Lung (tissue), 12 donors: ENCODE data around the gene FZD2. TPM values are rescaled to one million over a fixed set of nuclear protein-coding genes. Genes with fewer than 3 reads are reported as not detected.

Experiments used
- ATAC-seq: fragments of 200-7000 bp; cut with Tn5 transposase; one replicate; pipeline ENCODE4 v1.9.1; 2020; ENCODE audit warnings: moderate number of reproducible peaks; ENCODE audit not compliant: insufficient read depth, low FRiP score
- DNase-seq, 3 donors: peaks; one replicate each; pipeline ENCODE4 v3.0.0-alpha.2; 2013 to 2017
- H3K27ac ChIP-seq, 2 donors: one replicate each; pipeline ENCODE4 v1.5.1; 2013; ENCODE audit warnings: mild to moderate bottlenecking in 2 of 2, moderate library complexity in 2 of 2, control low read depth in 1 of 2, inconsistent platforms in 1 of 2, low read depth in 1 of 2, low read length in 1 of 2
- H3K27me3 ChIP-seq, 3 donors: one replicate each; pipeline ENCODE4 v1.5.1; 2013; ENCODE audit warnings: low read length in 2 of 3; ENCODE audit not compliant: control insufficient read depth in 3 of 3, insufficient read depth in 3 of 3
- H3K36me3 ChIP-seq, 4 donors: one replicate each; pipeline ENCODE4 v1.5.1; 2013; ENCODE audit warnings: low read length in 4 of 4, mild to moderate bottlenecking in 1 of 4, moderate library complexity in 1 of 4; ENCODE audit not compliant: control insufficient read depth in 4 of 4, insufficient read depth in 4 of 4
- H3K4me1 ChIP-seq, 5 donors: one replicate each; pipeline ENCODE4 v1.5.1; 2013; ENCODE audit warnings: low read length in 5 of 5, mild to moderate bottlenecking in 2 of 5, moderate library complexity in 1 of 5; ENCODE audit not compliant: control insufficient read depth in 5 of 5, insufficient read depth in 5 of 5
- H3K4me3 ChIP-seq: one replicate; pipeline ENCODE4 v1.5.1; 2013; ENCODE audit warnings: mild to moderate bottlenecking, control low read depth, moderate library complexity
- H3K9ac ChIP-seq, 2 donors: one replicate each; pipeline ENCODE4 v1.5.1; 2013; ENCODE audit warnings: low read length in 2 of 2, control low read depth in 1 of 2; ENCODE audit not compliant: insufficient read depth in 1 of 2
- H3K9me3 ChIP-seq, 4 donors: one replicate each; pipeline ENCODE4 v1.5.1; 2013; ENCODE audit warnings: low read length in 3 of 4, mild to moderate bottlenecking in 1 of 4, moderate library complexity in 1 of 4; ENCODE audit not compliant: control insufficient read depth in 4 of 4, insufficient read depth in 3 of 4
- WGBS, 2 donors: extraction: QIAGEN DNeasy Blood & Tissue Kit; methylation state at CpG; one replicate each; pipeline ENCODE4 v1.1.7; 2013; 5-methylcytosine and 5-hydroxymethylcytosine counted together
- polyA plus RNA-seq, 2 donors: library from polyadenylated mRNA; stranded (reverse); fragments of 200-250 nt; gene quantifications; one replicate each; pipeline ENCODE4 v1.2.1, GENCODE V29; 2013
- total RNA-seq, 2 donors: library from RNA; depleted of rRNA in 1 of 2; stranded (reverse); fragments of >200 nt in 1 of 2; gene quantifications; one replicate each; pipeline ENCODE4 v1.2.1, GENCODE V29; 2014 to 2021
- TF ChIP-seq, protein P1 (sequence below): IDR thresholded peaks from 2 replicates; pipeline ENCODE4 v1.5.1; 2012; ENCODE audit warnings: mild to moderate bottlenecking; ENCODE audit errors: control extremely low read depth, extremely low read depth
- donor health status: control.
- donor health status: control.
- donor health status: Bipolar disorder and iron deficiency.
- donor health status: healthy.
- donor health status: DM: yes; HTN: yes; CAD: no.

FZD2 gene
- total and polyA plus RNA-seq, 4 donors, result 3.8 to 14.1 (median 6.9) TPM

DNA sequence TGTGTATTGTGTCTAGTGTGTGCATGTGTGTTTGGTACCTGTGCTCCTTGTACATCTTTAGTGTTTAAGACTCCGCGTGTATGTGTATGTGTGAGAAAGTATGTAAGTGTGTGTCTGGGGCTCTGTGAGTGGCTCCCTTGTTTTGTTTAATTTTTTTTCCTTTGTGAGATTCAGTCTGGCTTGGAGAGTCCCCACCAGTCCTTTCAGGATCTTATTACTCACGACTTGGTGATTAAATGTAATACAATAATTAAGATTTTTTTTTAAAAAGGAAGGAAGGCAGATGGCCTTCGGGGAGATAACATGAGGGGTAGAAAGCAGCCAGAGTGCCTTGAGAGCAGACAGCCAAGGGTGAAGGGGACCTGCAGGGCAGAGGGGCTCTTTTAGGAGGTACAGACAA is 33.9 kb downstream of the FZD2 start:
- DNase-seq, result no peak
- no peak overlapping the region for H3K27ac ChIP-seq
- TF ChIP-seq, protein P1, sequence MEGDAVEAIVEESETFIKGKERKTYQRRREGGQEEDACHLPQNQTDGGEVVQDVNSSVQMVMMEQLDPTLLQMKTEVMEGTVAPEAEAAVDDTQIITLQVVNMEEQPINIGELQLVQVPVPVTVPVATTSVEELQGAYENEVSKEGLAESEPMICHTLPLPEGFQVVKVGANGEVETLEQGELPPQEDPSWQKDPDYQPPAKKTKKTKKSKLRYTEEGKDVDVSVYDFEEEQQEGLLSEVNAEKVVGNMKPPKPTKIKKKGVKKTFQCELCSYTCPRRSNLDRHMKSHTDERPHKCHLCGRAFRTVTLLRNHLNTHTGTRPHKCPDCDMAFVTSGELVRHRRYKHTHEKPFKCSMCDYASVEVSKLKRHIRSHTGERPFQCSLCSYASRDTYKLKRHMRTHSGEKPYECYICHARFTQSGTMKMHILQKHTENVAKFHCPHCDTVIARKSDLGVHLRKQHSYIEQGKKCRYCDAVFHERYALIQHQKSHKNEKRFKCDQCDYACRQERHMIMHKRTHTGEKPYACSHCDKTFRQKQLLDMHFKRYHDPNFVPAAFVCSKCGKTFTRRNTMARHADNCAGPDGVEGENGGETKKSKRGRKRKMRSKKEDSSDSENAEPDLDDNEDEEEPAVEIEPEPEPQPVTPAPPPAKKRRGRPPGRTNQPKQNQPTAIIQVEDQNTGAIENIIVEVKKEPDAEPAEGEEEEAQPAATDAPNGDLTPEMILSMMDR, result no peak
- no peak for ATAC-seq
- H3K36me3 ChIP-seq, result no peaks in the 10 kb centered on the region
- no peaks in the 10 kb centered on the region for H3K9me3 ChIP-seq
- WGBS, 2 donors, result 61 to 76% methylated on average over 4 of the region's 4 CpGs
- H3K27me3 ChIP-seq, result no peaks in the 10 kb centered on the region
- no peak overlapping the region for H3K9ac ChIP-seq
- H3K4me3 ChIP-seq, result no peak overlapping the region
- H3K4me1 ChIP-seq, result peaks cover 0 to 4% (median 0%) of the 10 kb centered on the region in 5 donors

DNA sequence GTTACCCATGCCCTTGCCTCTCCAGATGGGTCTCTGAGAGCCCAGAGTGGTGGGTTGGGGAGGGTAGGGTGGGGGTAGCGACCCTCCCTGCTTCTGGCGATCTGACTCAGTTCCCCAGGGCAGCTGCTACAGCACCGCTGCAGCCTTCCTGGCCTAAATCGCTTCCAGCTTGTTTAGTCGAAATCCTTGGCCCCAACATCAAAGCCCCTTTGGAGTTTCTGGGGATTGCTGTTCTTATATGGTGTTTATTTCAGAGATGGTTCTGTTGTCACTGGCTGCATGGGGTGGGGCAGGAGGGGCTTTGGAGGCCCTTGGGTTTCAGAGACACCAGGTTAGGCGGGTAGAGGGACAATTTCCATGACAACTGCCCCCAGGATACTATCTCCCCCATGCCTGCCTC is 35.9 kb downstream of the FZD2 start:
- H3K27me3 ChIP-seq, result no peaks in the 10 kb centered on the region

DNA sequence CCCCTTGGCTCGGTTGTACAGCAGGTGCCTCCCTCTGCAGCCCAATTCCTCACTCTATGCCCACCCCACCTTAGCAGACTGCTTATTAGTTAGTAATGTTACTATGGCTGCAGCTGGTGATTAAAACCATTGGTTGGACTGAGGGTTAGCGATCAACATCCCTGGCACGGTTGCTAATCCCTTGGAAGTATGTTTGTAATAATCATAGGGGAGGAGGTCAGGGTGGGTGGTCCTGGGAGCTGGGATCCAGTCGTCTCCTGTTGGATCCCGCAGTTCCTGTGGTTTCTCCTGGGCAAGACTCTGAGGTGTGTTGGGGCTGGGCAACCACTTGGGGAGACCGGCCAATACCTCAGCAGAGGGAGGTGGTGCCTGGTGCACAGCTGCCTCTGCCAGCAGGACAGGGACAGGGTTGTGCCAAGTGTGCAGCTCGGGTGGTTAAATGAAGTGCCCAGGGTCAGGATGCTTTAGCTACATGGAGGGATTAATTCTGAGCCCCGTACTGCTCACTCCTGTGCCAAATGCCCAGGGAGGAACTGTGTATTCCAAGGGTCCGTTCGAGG is 38.0 kb downstream of the FZD2 start:
- Histone ChIP-seq H3K9ac (no peak overlapping the region), H3K9me3 (peaks cover 0 to 2% (median 0%) of the 10 kb centered on the region in 4 donors), H3K4me3 (no peak overlapping the region), H3K27me3 (no peaks in the 10 kb centered on the region), H3K27ac (no peak overlapping the region), H3K36me3 (no peaks in the 10 kb centered on the region), H3K4me1 (peaks cover 0 to 12% (median 4%) of the 10 kb centered on the region in 5 donors)
- TF ChIP-seq, protein P1, result no peak
- no peak for ATAC-seq
- 61 to 63% methylated on average over 10 of the region's 10 CpGs for WGBS, 2 donors
- no peak for DNase-seq

More for the DNA sequence above, 35.9 kb downstream of the FZD2 start:
- Histone ChIP-seq H3K9ac (no peak overlapping the region), H3K27ac (no peak overlapping the region), H3K36me3 (no peaks in the 10 kb centered on the region), H3K4me3 (no peak overlapping the region), H3K4me1 (no peaks in the 10 kb centered on the region), H3K9me3 (peaks cover 0 to 2% (median 0%) of the 10 kb centered on the region in 4 donors)
- DNase-seq, result peak; percentile 62 to 78 (median 64)
- ATAC-seq, result no peak
- WGBS, 2 donors, result 59 to 73% methylated on average over 5 to 6 of the region's 6 CpGs
- TF ChIP-seq, protein P1, result no peak

DNA sequence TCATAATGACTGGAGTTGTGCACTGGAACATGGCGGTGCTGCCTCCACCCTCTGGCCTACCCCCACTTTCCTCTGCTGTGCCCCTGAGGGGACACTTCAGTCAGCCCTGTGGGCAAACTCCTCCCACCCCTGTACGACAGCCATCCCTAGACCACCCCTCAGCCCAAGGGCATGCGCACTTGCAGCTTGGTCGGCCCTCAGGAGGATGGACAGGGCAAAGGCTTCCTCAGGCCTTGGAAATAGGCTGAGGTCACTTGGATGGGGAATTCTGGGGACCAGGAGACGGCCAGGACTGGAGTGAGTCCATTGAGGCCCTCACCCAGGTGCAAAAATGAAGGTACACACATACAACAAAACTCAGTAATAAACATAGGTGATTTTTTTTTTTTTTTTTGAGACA is 41.0 kb downstream of the FZD2 start:
- WGBS, 2 donors, result 93 to 95% methylated on average over 5 of the region's 5 CpGs
- Histone ChIP-seq H3K27ac (no peak overlapping the region), H3K9ac (no peak overlapping the region), H3K36me3 (no peaks in the 10 kb centered on the region), H3K27me3 (no peaks in the 10 kb centered on the region), H3K4me3 (no peak overlapping the region), H3K9me3 (peaks cover 0 to 3% (median 0%) of the 10 kb centered on the region in 4 donors), H3K4me1 (peaks cover 0 to 21% (median 4%) of the 10 kb centered on the region in 5 donors)
- DNase-seq (no peak), ATAC-seq (no peak)
- TF ChIP-seq, protein P1, result no peak
